B cell (primary cell): ENCODE data around the gene PDZRN3. TPM values are rescaled to one million over a fixed set of nuclear protein-coding genes. Genes with fewer than 3 reads are reported as not detected.

Experiments
- ATAC-seq: fragments of 200-7000 bp; cut with Tn5 transposase; one replicate; pipeline ENCODE4 v1.10.0; 2021; ENCODE audit warnings: low read depth, mild to moderate bottlenecking, moderate number of reproducible peaks, moderate library complexity
- CTCF ChIA-PET: fragments of 350-600 bp; sonication (Branson Sonifier 250); formaldehyde crosslinking; loops from one replicate; lab custom pipeline; 2021; ENCODE audit warnings: antibody characterized with exemption, inconsistent platforms; lab: Charles Lee
- POLR2A ChIA-PET: fragments of 350-600 bp; sonication (Branson Sonifier 250); formaldehyde crosslinking; loops from one replicate; lab custom pipeline; 2021; ENCODE audit warnings: antibody characterized with exemption; lab: Charles Lee
- DNase-seq: peaks from one replicate; pipeline ENCODE4 v3.0.0; 2013
- H2AFZ ChIP-seq: 2 replicates; pipeline ENCODE4 v1.6.1; 2012; ENCODE audit warnings: mild to moderate bottlenecking, low read depth, low read length; ENCODE audit not compliant: insufficient read depth, poor library complexity, severe bottlenecking
- H3K27ac ChIP-seq, 2 donors: 1 replicate in 1 of 2; 2 replicates in 1 of 2; pipeline ENCODE4 v1.5.1; 2012 to 2013; ENCODE audit warnings: low read length in 2 of 2, mild to moderate bottlenecking in 2 of 2, moderate library complexity in 1 of 2
- H3K27me3 ChIP-seq, 4 experiments: fragments of 200-600 bp in 1 of 4; sonication (generic) in 1 of 4; replicated peaks in 1 of 4; 1 replicate in 2 of 4; 2 replicates in 2 of 4; pipeline versions ENCODE4 v1.6.1 to v1.7.0; 2013 to 2016; ENCODE audit warnings: low read length in 3 of 4, mild to moderate bottlenecking in 2 of 4, mixed read lengths in 1 of 4, moderate library complexity in 1 of 4; ENCODE audit not compliant: insufficient read depth in 4 of 4, control insufficient read depth in 3 of 4; ENCODE audit errors: control extremely low read depth in 1 of 4
- H3K36me3 ChIP-seq, 2 experiments: replicated peaks in 1 of 2; 1 replicate in 1 of 2; 2 replicates in 1 of 2; pipeline versions ENCODE4 v1.6.1 to v1.7.1; 2013; ENCODE audit warnings: low read length in 1 of 2; ENCODE audit not compliant: insufficient read depth in 2 of 2, control insufficient read depth in 1 of 2; ENCODE audit errors: control extremely low read depth in 1 of 2, extremely low read depth in 1 of 2
- H3K4me1 ChIP-seq, 2 donors: fragments of 200-600 bp in 1 of 2; sonication (generic) in 1 of 2; 1 replicate in 1 of 2; 2 replicates in 1 of 2; pipeline versions ENCODE4 v1.5.1 to v1.6.1; 2013 to 2017; ENCODE audit warnings: low read length in 2 of 2; ENCODE audit not compliant: control insufficient read depth in 2 of 2, insufficient read depth in 2 of 2
- H3K4me2 ChIP-seq: replicated peaks from 2 replicates; pipeline ENCODE3; 2012; ENCODE audit warnings: mild to moderate bottlenecking, low read depth, low read length; ENCODE audit not compliant: poor library complexity, severe bottlenecking
- H3K4me3 ChIP-seq, 5 experiments: fragments of 200-600 bp in 1 of 5; sonication (generic) in 1 of 5; 1 replicate in 3 of 5; 2 replicates in 2 of 5; pipeline versions ENCODE4 v1.5.1 to v1.7.0; 2011 to 2016; ENCODE audit warnings: low read length in 4 of 5, mild to moderate bottlenecking in 4 of 5, low read depth in 2 of 5, control low read depth in 1 of 5, moderate library complexity in 1 of 5; ENCODE audit not compliant: insufficient read depth in 1 of 5; ENCODE audit errors: control extremely low read depth in 1 of 5, extremely low read depth in 1 of 5
- H3K79me2 ChIP-seq: fragments of 200-600 bp; sonication (generic); one replicate; pipeline ENCODE4 v1.6.0; 2016; ENCODE audit warnings: low read length; ENCODE audit not compliant: control insufficient read depth, insufficient read depth
- H3K9ac ChIP-seq: fragments of 200-600 bp; sonication (generic); 2 replicates; pipeline ENCODE4 v1.6.1; 2017; ENCODE audit warnings: mild to moderate bottlenecking, low read length, moderate library complexity
- H3K9me3 ChIP-seq, 3 donors: one replicate each; pipeline versions ENCODE4 v1.6.1 to v1.7.1; 2013; ENCODE audit warnings: low read length in 2 of 3; ENCODE audit not compliant: control insufficient read depth in 2 of 3, insufficient read depth in 1 of 3; ENCODE audit errors: control extremely low read depth in 1 of 3
- H4K20me1 ChIP-seq: 2 replicates; pipeline ENCODE4 v1.6.0; 2012; ENCODE audit warnings: mild to moderate bottlenecking, low read length; ENCODE audit not compliant: insufficient read depth, control insufficient read depth, poor library complexity, severe bottlenecking
- H3K27ac Mint-ChIP-seq: one replicate; pipeline ENCODE4 v1.8.0; 2021; ENCODE audit warnings: mixed read lengths
- H3K27me3 Mint-ChIP-seq: one replicate; pipeline ENCODE4 v1.8.0; 2021; ENCODE audit warnings: mixed read lengths
- H3K4me1 Mint-ChIP-seq: one replicate; pipeline ENCODE4 v1.8.0; 2021; ENCODE audit warnings: mixed read lengths
- H3K4me3 Mint-ChIP-seq: one replicate; pipeline ENCODE4 v1.8.0; 2021; ENCODE audit warnings: mixed read lengths
- H3K9me3 Mint-ChIP-seq: one replicate; pipeline ENCODE4 v1.8.0; 2022; ENCODE audit warnings: mixed read lengths; ENCODE audit not compliant: insufficient read depth
- CTCF ChIP-seq: fragments of 200-600 bp; IDR thresholded peaks from one replicate; pipeline ENCODE4 v1.8.0; 2022; ENCODE audit warnings: antibody characterized with exemption, mild to moderate bottlenecking
- EZH2 ChIP-seq: IDR thresholded peaks from 2 replicates; pipeline ENCODE4 v1.6.1; 2012; ENCODE audit warnings: borderline replicate concordance, low read depth, mild to moderate bottlenecking, moderate library complexity, low read length; ENCODE audit not compliant: insufficient read depth, poor library complexity, severe bottlenecking
- WGBS: methylation state at CpG from one replicate; pipeline ENCODE4 v1.1.5; 2013; ENCODE audit warnings: missing lambda C conversion rate; ENCODE audit not compliant: insufficient coverage; 5-methylcytosine and 5-hydroxymethylcytosine counted together
- intact Hi-C: fragments of 100-400 bp; cut with micrococcal nuclease; formaldehyde crosslinking; loops from one replicate; pipeline ENCODE4 v1.10.0; 2022
- polyA plus RNA-seq: library from polyadenylated mRNA; depleted of rRNA; stranded (reverse); fragments of >200 nt; gene quantifications from 2 replicates; pipeline ENCODE4 v1.2.3, GENCODE V29; 2012
- total RNA-seq, 2 donors: library from RNA; stranded (reverse); fragments of 120-200 nt in 1 of 2; gene quantifications; 1 replicate in 1 of 2; 2 replicates in 1 of 2; pipeline versions ENCODE4 v1.2.3 to v1.2.4, GENCODE V29; 2013 to 2022

The PDZRN3 gene
- total and polyA plus RNA-seq, 2 donors (not counting 1 experiment from before 2014, with no cell fraction given), result not detected

- Histone ChIP-seq H3K9ac (no peak overlapping the region), H2AFZ (no peak overlapping the region), H3K4me1 (no peaks in the 10 kb centered on the region), H4K20me1 (no peaks in the 10 kb centered on the region), H3K27me3 (no peaks in the 10 kb centered on the region), H3K36me3 (no peaks in the 10 kb centered on the region), H3K79me2 (no peaks in the 10 kb centered on the region), H3K4me2 (no peak overlapping the region), H3K27ac (no peak overlapping the region), H3K9me3 (peaks cover 0 to 6% (median 0%) of the 10 kb centered on the region in 3 donors), H3K4me3 (no peak overlapping the region)
- no peak overlapping the region for H3K27ac Mint-ChIP-seq
- no peak overlapping the region for H3K4me3 Mint-ChIP-seq
- H3K9me3 Mint-ChIP-seq, result peaks cover 2% of the 10 kb centered on the region
- ATAC-seq (no peak), DNase-seq (no peak)
- WGBS, result 93% methylated on average over 2 of the region's 3 CpGs
- H3K4me1 Mint-ChIP-seq, result no peaks in the 10 kb centered on the region
- ChIA-PET POLR2A (no interaction called here), CTCF (interaction anchor here (0.6 kb wide), 1 partner anchor 671 kb away, joined by 4 read pairs; no protein-coding TSS in a partner anchor)
- no peaks in the 10 kb centered on the region for H3K27me3 Mint-ChIP-seq
- intact Hi-C loops, result no loop called here
- TF ChIP-seq CTCF (no peak), EZH2 (no peak)
Observed at GRCh38 chr3:73341272-73341935, 283.3 kb downstream of the PDZRN3 start.

- Mint-ChIP-seq H3K4me1 (no peaks in the 10 kb centered on the region), H3K4me3 (no peak overlapping the region), H3K9me3 (peaks cover 5% of the 10 kb centered on the region), H3K27ac (no peak overlapping the region), H3K27me3 (no peaks in the 10 kb centered on the region)
- no peak for ATAC-seq
- intact Hi-C loops, result no loop called here
- no peak for DNase-seq
- Histone ChIP-seq H3K9me3 (no peaks in the 10 kb centered on the region), H3K9ac (no peak overlapping the region), H3K27ac (no peak overlapping the region), H3K4me2 (no peak overlapping the region), H3K79me2 (no peaks in the 10 kb centered on the region), H3K27me3 (no peaks in the 10 kb centered on the region), H3K36me3 (no peaks in the 10 kb centered on the region), H3K4me3 (no peak overlapping the region), H3K4me1 (no peaks in the 10 kb centered on the region), H2AFZ (no peak overlapping the region), H4K20me1 (no peaks in the 10 kb centered on the region)
- CTCF ChIA-PET, result no interaction called here
- POLR2A ChIA-PET, result no interaction called here
- no CpG with 5 or more reads among the region's 3 CpGs for WGBS
- TF ChIP-seq EZH2, result no peak
- TF ChIP-seq CTCF, result no peak
Observed at GRCh38 chr3:73332558-73332957, 292.2 kb downstream of the PDZRN3 start.
